ENCODE results near the gene ADGRL4.

ADGRL4 gene

GRCh38 chr1:78843111-78843510 lies 163.4 kb downstream of the ADGRL4 start:
- Mint-ChIP-seq H3K27me3 (ENCODE audit: low read depth) (no peaks in the 10 kb centered on the region), H3K27ac (peak overlapping the region in 2 of 3 experiments; percentile 58 to 75), H3K9me3 (peaks cover 3% of the 10 kb centered on the region), H3K36me3 (ENCODE audit: low read depth) (peaks cover 4% of the 10 kb centered on the region), H3K4me1 (peaks cover 43% of the 10 kb centered on the region), H3K4me3 (no peak overlapping the region)
- TF ChIP-seq CTCF (IDR thresholded peaks at IDR 0.05; ENCODE audit: unreplicated experiment in 3 of 3), result no peak

GRCh38 chr1:78840453-78841271 lies 165.9 kb downstream of the ADGRL4 start:
- no peaks in the 10 kb centered on the region for H3K27me3 Mint-ChIP-seq (ENCODE audit: low read depth)
- no peak for TF ChIP-seq CTCF (IDR thresholded peaks at IDR 0.05; ENCODE audit: unreplicated experiment in 3 of 3)
- H3K4me1 Mint-ChIP-seq, result peaks cover 43% of the 10 kb centered on the region
- H3K4me3 Mint-ChIP-seq, result peak overlapping the region in 2 of 3 experiments; percentile 4 to 29
- H3K9me3 Mint-ChIP-seq, result peaks cover 3% of the 10 kb centered on the region
- H3K36me3 Mint-ChIP-seq (ENCODE audit: low read depth), result peaks cover 4% of the 10 kb centered on the region
- peak overlapping the region; percentile 26 to 76 (median 75) for H3K27ac Mint-ChIP-seq
